Mucosa of stomach (tissue), 1 donor: Measurements from ENCODE around the gene KIAA0408.
"Not testable (repeated sequence)": the region's sequence is repeated elsewhere in the genome, so short reads cannot be mapped to it uniquely, and the experiment has no call there.

Experiments
- H3K27me3 ChIP-seq: one replicate; pipeline ENCODE4 v1.7.0; 2013; ENCODE audit warnings: mild to moderate bottlenecking, low read length; ENCODE audit not compliant: control insufficient read depth, insufficient read depth
- H3K36me3 ChIP-seq: one replicate; pipeline ENCODE4 v1.7.0; 2013; ENCODE audit warnings: low read length; ENCODE audit not compliant: control insufficient read depth, insufficient read depth
- H3K4me1 ChIP-seq: one replicate; pipeline ENCODE4 v1.7.0; 2013; ENCODE audit warnings: mild to moderate bottlenecking, low read length; ENCODE audit not compliant: control insufficient read depth, insufficient read depth
- H3K4me3 ChIP-seq: one replicate; pipeline ENCODE4 v1.7.0; 2013; ENCODE audit warnings: low read length
- H3K9ac ChIP-seq: one replicate; pipeline ENCODE4 v1.7.0; 2013; ENCODE audit warnings: mild to moderate bottlenecking, low read length, moderate library complexity
- H3K9me3 ChIP-seq: one replicate; pipeline ENCODE4 v1.7.0; 2013; ENCODE audit warnings: mild to moderate bottlenecking, low read length, moderate library complexity; ENCODE audit not compliant: control insufficient read depth
- donor health status: Pancreatic carcinoma.

The KIAA0408 gene

GRCh38 chr6:127435626-127436220 lies 23.5 kb downstream of the KIAA0408 start:
- H3K9ac ChIP-seq: no peak overlapping the region
- no peaks in the 10 kb centered on the region for H3K4me1 ChIP-seq
- H3K4me3 ChIP-seq: no peak overlapping the region
- no peaks in the 10 kb centered on the region for H3K36me3 ChIP-seq
- H3K27me3 ChIP-seq: no peaks in the 10 kb centered on the region
- no peaks in the 10 kb centered on the region for H3K9me3 ChIP-seq

DNA sequence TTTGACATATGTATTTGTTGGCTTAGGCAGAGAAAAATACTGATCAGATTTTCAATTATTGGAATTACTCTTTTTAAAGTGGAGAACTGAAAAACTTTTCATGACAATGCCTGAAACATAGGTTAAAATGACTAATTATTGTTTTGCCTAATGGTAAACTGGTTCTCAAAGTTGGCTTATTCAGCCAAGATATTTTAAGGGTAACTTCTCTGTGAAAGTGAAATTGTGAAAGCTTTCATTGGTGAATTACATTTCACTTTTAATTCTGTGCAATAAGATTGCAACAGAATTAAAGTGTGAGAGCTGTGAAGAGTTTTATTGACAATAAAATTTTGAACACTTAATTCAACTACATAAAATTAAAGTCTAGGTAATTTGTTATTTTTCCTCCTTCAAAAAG lies 24.5 kb downstream of the KIAA0408 start:
- Histone ChIP-seq H3K36me3 (no peaks in the 10 kb centered on the region), H3K9ac (no peak overlapping the region), H3K4me3 (no peak overlapping the region), H3K4me1 (no peaks in the 10 kb centered on the region), H3K27me3 (no peaks in the 10 kb centered on the region), H3K9me3 (no peaks in the 10 kb centered on the region)

DNA sequence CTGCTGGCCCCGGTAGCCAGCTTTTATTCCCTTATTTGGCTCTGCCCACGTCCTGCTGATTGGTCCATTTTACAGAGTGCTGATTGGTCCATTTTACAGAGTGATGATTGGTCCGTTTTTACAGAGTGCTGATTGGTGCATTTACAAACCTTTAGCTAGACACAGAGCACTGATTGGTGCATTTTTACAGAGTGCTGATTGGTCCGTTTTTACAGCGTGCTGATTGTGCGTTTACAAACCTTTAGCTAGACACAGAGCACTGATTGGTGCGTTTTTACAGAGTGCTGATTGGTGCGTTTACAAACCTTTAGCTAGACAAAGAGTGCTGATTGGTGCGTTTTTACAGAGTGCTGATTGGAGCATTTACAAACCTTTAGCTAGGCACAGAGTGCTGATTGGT lies 30.6 kb downstream of the KIAA0408 start:
- not testable (repeated sequence) for H3K9me3 ChIP-seq, H3K4me1 ChIP-seq, H3K4me3 ChIP-seq, H3K9ac ChIP-seq, H3K27me3 ChIP-seq, H3K36me3 ChIP-seq

DNA sequence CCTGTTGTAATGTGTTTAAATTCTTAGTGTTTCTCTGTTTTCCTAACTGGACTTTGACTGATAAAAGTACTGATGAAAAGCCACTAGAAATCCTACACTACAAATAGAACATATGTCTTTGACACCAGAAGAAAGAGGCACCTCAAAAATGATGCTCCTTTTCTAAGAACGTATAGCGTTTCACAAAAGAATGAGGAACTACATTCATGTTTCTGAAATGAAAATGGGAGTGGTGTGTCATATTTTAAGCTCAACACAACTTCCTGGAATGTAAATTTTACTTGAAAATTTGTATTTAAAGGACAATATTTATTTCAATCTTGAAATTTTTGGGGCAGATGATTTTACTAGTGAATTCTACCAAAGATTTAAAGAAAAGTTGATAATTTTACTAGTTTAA lies 35.3 kb downstream of the KIAA0408 start:
- no peaks in the 10 kb centered on the region for H3K27me3 ChIP-seq
- no peak overlapping the region for H3K4me3 ChIP-seq
- no peaks in the 10 kb centered on the region for H3K36me3 ChIP-seq
- no peak overlapping the region for H3K9ac ChIP-seq
- H3K9me3 ChIP-seq: no peaks in the 10 kb centered on the region
- H3K4me1 ChIP-seq: no peaks in the 10 kb centered on the region

DNA sequence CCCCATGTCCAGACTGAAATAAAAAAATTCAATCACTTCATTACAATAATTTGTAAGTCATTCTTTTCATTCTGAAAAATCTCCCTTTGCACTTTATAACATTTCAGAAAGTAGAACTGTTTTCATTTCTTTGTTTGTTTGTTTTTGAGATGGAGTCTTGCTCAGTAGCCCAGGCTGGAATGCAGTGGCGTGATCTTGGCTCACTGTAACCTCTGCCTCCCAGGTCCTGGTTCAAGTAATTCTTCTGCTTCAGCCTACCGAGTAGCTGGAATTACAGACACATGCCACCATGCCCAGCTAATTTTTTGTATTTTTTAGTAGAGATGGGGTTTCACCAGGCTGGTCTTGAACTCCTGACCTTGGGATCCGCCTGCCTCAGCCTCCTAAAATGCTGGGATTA lies 38.0 kb downstream of the KIAA0408 start:
- not testable (repeated sequence) for H3K9ac ChIP-seq, H3K4me1 ChIP-seq, H3K4me3 ChIP-seq, H3K27me3 ChIP-seq, H3K36me3 ChIP-seq, H3K9me3 ChIP-seq

DNA sequence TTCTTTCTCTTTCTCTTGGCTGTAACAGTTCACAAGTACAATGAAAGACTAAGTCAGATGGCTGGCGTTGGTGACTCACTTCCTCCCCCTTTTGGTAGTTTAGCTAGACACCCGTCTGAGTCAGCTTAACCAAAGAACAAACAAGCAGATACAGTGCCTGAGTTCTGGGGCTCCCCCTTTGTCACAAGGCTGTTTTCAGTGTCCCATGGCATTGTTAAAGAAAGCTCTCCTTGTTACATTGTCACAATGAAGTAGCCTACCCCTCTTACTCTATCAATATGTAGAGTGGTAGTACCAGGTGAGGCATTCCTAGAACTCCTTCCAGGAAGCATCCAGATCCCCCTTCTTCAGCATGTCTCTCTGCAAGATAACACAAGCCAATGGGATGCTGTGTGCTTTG lies 38.6 kb downstream of the KIAA0408 start:
- no peak overlapping the region for H3K9ac ChIP-seq
- no peaks in the 10 kb centered on the region for H3K27me3 ChIP-seq
- H3K9me3 ChIP-seq: no peaks in the 10 kb centered on the region

DNA sequence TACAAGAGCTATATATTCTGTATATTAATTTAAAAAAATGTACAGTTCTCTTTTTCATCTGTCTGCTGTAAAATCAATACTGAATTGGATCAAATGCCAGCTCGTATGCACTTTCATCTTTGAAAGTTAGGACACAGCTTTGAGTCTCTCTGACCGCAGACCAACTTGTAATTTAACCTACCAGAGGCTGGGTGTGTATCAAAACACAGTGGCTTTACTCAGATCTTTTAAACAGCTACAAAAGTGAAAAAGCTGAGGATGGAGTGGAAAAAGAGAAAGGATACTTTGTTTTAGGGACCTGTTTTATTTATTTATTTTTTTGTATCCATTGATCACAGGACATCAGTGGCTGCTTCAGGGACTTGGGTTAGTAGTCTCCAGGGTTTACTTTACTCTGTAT lies 44.1 kb downstream of the KIAA0408 start:
- no peaks in the 10 kb centered on the region for H3K4me1 ChIP-seq
- no peaks in the 10 kb centered on the region for H3K36me3 ChIP-seq
- H3K4me3 ChIP-seq: no peak overlapping the region
- H3K27me3 ChIP-seq: no peaks in the 10 kb centered on the region
- H3K9me3 ChIP-seq: no peaks in the 10 kb centered on the region
- H3K9ac ChIP-seq: no peak overlapping the region

More for the DNA sequence above, 38.6 kb downstream of the KIAA0408 start:
- no peaks in the 10 kb centered on the region for H3K4me1 ChIP-seq
- no peaks in the 10 kb centered on the region for H3K36me3 ChIP-seq
- H3K4me3 ChIP-seq: no peak overlapping the region

DNA sequence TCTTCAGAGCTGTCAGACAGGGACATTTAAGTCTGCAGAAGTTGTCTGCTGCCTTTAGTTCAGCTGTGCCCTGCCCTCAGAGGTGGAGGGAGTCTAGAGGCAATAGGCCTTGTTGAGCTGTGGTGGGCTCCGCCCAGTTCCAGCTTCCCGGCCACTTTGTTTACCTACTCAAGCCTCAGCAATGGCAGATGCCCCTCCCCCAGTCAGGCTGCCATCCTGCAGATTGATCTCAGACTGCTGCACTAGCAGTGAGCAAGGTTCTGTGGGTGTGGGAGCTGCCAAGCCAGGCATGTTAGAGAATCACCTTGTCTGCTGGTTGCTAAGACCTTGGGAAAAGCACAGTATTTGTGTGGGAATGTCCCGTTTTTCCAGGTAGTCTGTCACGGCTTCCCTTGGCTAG lies 46.1 kb downstream of the KIAA0408 start:
- not testable (repeated sequence) for H3K9ac ChIP-seq, H3K4me1 ChIP-seq, H3K36me3 ChIP-seq, H3K4me3 ChIP-seq, H3K9me3 ChIP-seq, H3K27me3 ChIP-seq

- not testable (repeated sequence) for H3K9me3 ChIP-seq, H3K4me3 ChIP-seq, H3K4me1 ChIP-seq, H3K9ac ChIP-seq, H3K36me3 ChIP-seq, H3K27me3 ChIP-seq
Measured at GRCh38 chr6:127412016-127412415, 47.2 kb downstream of the KIAA0408 start.
